GM23248 (cell line): ENCODE measurements around the gene NCBP3.

Experiments used
- EZH2 ChIP-seq: fragments of 200-600 bp; sonication (generic); IDR thresholded peaks from 2 replicates; pipeline ENCODE4 v1.6.1; 2018; ENCODE audit warnings: antibody characterized with exemption, mild to moderate bottlenecking; ENCODE audit not compliant: insufficient read depth, poor library complexity, severe bottlenecking
- EZH2phosphoT487 ChIP-seq: fragments of 200-600 bp; sonication (generic); IDR thresholded peaks from 2 replicates; pipeline ENCODE4 v1.6.1; 2018; ENCODE audit warnings: antibody characterized with exemption, moderate library complexity, mild to moderate bottlenecking, low read depth; ENCODE audit not compliant: insufficient read depth

GRCh38 chr17:3818786-3819185 is 27.3 kb downstream of the NCBP3 start:
- no peak for TF ChIP-seq EZH2
- TF ChIP-seq EZH2phosphoT487 = no peak
